HS-27A (cell line): ENCODE measurements around the gene SPPL2B.
A peak's percentile ranks its signal among the peaks of the same experiment; 100 is the strongest.

ENCODE experiments used
- DNase-seq: peaks from one replicate; pipeline ENCODE4 v3.0.0-alpha.2; 2012; ENCODE audit warnings: low read depth, missing footprints

SPPL2B gene

DNA sequence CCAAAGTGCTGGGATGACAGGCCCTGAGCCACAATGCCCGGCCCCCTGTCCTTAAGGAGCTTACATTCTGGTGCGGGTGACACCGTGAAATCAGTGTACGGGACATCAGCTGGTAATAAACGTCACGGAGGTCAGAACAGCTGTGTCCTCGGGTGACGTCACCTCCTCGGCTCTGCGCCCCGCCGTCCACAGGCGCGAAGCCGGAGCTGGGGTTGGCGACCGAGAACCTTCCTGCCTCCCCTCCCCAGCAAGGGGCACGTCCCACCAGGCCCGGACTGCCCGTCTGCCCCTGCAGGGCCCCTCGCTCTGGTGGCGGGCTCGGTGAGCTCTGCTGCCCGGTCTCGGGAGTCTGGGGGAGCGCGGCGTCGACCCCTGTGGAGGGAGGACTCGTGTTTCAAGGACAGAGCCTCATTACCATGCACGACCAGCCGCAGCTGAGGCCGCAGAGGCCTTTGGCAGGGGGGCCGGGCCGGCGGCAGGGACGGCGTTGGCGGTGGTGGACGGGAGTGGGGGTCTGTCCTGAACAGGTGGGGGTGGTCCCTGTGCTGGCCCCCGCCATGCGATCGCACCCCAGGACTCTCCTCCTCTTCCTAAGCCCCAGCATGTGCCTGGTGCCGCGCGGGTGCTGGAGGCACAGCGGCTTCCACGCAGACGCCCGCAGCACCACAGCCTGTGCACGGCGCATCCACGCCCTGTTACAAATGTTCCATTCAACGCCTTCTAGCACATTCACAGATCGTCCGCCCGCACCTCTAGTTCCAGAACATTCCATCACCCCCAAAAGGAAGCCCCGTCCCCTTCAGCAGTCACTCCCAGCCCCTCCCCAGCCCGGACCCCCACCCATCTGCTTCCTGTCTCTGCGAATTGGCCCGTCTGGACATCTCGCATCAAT lies 25.9 kb upstream of the SPPL2B start:
- DNase-seq: no peak

DNA sequence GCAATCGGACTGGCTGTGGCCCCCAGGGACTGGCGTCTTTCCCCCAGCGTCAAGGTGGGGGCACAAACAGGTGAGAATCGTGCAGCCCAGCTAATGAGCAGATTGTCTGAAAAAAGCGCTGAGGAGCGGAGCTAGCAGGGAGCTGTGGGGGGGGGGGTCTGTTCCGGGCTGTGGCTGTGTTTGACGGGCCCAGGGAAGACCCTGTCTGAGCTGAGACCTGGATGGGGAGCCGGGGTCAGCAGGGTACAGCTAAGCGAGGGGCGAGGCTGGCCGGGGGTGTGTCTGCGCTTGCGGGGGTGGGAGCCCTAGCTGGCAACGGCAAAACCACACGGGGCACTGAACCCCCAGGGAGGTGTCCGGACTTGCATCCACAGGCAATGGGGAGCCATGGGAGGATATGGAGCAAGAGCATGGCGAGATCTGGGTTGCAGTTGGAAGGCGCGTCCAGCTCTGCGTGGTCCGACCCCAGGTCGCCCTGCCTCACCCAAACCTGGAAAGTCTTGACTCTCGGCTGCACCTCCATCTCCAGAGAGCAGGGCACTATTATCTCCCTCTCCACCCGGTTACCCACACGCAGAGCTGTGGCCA lies 25.2 kb upstream of the SPPL2B start:
- DNase-seq: no peak

DNA sequence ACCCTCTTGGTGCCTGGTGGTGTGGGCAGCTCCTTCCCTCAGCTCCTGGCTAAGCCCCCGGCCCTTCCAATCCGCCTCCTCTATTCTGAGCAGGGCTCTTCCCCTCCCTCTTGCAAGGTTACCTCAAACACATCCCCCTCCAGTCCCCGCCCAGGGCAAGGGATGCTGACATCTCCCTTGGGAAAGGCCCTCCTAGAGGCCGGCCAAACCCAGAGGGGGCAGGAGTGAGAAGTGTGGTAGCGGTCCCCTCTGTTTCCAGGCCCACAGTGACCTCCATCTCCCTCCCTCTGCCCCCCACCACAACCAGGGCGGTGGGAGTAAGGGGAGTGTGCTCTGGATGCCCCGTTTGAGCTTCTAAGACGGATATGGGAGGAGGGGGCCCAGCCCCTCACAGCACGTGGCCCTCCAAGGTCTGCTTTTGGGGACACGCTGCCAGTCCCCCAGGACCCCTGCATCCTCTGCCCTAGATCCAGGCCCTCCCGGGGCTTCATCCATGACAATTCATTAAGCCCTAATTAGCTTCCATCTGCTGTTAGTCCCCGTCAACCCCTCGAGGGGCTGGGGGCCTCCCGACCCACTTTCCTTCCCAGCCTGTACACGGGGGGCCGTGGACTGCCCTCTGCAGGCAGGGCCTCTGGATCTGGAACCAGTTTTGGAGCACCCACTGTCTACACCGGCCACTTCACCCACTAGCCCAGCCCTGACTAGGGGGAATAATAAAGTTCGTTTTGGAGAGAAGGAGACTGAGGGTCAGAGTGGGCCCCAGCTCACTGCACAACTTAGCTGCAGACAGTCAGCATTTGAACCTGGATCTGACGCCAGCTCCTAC lies 22.8 kb upstream of the SPPL2B start:
- no peak for DNase-seq

DNA sequence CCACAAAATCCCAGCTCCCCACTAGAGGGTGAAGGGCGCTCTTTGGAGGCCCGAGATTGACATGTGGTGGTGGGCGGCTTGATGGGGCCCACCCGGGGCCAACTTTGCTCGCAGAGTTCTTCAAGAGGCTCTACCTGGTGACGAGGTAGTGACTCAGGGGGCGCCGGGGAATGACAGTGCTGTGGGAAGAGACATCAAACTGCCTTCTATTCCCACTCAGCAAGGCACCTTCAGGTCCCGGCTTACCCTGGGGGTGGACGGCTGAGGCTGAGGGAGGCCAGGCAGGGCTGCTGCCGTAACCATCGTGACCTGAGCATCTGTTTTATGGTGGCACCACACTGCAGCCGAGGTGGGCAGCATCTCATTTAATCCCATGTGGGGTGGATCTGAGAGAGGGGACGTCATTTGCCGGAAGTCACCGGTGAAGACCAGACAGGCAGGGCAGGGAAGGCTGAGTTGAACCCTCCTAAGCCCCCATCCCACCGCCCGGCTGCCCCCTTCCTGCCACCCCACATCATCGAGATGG lies 22.1 kb upstream of the SPPL2B start:
- DNase-seq: no peak

DNA sequence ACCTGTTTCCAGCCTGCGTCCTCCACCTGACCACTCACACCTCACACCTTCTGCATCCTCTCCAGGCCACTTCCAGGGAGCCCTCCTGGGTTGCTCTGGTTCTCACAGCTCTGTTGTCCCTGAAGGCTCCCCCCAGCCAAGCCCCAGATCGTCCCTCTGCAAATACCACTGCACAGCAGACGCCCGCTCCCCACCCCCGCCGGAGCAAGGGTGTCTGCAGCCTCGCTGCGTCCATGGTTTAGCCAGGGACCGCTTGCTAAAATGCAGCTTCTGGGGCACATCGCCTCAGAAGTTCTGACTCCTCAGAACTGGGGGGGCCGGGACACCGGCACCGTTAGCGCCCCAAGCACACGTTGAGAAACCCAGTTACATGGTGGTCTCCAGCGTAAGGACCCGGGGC lies 21.5 kb upstream of the SPPL2B start:
- DNase-seq: no peak

DNA sequence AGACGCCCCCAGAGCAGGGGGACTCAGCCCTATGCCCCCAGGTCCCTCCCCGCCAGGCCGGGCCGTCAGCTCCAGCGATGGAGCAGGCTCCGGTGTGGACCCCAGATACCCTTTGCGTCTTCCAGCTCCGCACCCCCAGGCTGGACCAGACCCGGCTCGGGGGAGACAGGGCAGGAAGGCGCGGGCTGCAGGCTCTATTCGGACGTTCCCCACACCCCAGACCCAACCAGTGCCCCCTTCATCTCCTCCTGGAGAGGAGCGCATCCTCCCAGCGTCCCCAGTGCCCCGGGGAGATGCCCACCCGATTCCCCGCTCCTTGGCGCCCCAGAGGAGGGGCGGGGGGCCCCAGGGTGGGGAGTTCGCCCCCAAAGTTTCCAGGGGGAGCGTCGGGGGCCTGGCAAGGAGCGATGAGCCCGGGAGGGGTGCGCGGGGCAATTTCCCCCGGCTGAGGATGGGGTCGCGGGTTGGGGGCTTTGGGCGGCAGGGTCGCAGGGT lies 20.9 kb upstream of the SPPL2B start:
- no peak for DNase-seq

DNA sequence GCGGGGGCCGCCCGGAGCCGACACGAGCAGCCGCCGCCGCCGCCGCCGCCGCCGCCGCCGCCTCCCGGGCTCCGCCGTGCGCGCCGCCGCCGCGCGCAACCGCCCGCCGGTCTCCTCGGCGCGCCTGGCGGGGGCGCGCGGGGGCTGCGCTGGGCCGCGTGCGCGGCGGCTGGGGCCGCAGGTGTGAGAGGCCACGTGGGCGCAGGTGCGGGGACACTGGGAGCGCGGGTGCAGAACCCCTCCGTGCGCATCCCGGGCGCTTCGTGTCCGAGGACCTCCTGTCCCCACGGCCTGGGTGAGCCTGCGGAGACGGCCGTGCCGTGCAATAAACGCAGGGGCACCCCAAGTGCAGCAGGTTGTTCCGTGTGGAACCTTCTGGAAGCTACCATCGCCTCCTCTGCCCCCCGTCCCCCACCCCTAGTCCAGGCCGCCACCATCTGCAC lies 20.3 kb upstream of the SPPL2B start, which contains the start of gene LINGO3:
Gene LINGO3 (minus strand): TSS at position 41 of the 443 bp plus-strand sequence. CDS start 16,378 bp downstream, outside the sequence.
- DNase-seq: no peak

DNA sequence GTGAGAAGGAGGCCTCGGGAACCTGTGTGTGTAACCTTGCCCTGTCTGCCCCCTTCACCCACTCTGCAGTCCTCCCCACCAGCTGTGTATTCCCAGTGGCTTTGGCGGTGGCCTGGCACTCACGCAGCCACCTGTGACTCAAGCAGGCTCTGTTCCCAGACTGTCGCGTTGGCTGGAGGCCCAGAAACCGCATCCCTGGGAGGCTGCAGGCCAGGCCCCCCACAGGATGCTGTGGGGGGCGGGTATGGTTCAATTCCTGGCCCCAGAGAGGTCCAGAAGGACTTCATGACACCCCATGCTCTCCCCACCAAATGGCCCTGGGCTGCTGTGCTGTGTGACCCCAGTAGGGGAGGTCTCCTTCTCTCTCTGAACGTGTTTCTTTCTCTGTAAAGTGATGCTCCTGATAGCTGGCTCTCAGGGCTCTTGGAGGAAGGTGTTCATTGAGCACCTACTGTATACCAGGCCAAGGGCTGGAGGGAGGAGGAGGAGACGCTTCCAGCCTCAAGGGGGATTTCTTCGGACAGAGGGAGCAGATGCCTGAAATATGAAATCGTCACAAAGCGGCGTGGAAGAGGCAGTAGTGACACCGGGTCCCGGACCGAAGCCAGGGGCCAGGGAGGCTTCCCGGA lies 18.6 kb upstream of the SPPL2B start:
- peak; percentile 7 for DNase-seq

DNA sequence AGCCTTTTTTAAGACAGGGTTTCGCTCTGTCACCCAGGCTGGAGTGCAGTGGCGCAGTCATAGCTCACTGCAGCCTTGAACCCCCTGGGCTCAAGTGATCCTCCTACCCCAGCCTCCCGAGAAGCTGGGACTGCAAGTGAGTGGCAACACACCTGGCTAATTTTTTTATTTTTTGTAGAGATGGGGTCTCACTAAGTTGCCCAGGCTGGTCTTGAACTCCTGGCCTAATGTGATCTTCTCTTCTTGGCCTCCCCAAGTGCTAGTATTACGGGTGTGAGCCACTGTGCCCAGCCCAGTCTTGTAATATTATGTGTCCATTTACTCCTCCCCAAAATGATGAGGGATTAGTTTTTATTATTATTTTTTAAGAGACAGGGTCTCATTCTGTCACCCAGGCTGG lies 17.4 kb upstream of the SPPL2B start:
- DNase-seq: no peak

DNA sequence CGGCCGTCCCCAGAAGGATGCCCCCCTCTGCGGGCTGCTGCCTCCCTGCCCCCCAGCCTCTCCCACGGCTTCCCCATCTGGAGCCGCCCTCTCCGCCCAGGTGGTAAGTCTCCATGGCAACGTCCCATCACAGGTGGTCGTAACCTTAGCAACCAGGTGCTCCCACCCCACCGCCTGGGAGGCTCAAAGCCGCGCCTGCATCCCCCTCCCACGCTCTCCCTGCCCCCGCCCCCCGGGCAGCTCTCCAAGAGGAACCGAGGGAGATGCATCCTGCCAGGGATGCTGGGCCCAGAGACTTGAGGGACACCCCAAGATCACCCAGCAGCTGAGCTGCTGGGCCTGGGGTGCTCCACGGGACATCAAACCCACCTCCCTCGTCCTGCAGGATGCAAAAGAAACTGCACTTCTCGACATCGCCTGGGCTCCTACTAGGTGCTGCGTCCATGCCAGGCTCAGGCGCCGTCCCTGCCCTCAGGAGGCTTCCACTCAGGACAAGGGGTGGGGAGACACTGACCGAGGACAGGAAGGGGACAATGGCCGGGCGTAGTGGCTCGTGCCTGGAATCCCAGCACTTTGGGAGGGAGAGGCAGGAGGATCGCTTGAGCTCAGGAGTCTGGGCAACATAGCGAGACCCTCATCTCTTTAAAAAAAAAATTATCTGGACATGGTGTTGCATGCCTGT lies 15.5 kb upstream of the SPPL2B start:
- no peak for DNase-seq

DNA sequence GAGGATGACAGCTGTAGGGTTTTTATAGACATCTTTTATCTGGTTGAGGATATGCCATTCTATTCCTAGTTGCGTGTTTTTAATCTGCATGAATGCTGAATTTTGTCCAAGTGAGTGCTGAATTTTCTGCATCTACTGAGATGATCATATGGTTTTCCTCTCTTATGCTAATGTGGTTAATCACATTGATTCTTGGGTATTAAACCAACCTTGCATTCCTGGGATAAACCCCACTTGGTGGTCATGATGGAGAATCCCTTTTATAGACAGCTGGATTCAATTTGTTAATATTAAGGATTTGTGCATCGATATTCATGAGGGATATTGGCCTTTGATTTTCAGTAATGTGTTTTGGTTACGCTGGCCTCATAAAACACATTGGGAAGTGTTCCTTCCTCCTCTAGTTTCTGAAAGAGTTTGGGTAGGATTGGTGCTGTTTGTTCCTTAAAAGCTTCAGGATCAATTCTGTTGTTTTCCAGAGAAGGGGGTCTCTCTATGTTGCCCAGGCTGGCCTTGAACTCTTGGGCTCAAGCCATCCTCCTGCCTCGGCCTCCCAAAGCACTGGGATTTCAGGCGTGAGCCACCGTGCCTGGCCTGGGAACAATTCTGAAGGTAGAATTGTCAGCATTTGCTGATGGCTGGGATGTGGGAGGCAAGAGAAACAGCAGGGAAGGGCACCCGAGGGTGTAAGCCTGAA lies 13.2 kb upstream of the SPPL2B start:
- DNase-seq: no peak

DNA sequence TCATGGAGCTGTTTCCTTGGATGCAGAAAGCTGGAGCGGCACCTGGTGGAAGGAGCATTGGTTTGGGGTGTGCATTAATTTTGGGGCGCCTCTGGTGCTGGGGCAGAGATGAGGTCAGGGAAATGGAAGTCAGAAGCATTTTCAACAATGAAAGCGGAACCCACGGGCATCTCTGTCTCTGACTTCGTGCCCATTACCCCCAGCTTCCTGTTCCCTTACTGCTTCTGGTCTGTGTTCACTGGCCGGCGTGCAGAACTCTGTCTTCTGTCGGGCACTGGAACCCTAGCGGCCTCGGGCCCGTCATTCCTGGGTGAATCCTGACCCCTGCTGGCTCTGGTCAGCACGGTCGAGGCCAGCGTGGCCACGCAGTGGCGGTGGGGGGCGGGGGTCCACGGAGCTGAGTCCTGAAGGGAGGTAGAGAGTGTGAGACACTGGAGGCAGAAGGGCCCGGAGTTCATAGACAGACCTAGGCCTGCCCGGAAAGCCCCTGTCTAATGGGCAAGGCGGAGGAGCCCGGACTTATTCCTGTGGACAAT lies 12.6 kb upstream of the SPPL2B start:
- DNase-seq: no peak

DNA sequence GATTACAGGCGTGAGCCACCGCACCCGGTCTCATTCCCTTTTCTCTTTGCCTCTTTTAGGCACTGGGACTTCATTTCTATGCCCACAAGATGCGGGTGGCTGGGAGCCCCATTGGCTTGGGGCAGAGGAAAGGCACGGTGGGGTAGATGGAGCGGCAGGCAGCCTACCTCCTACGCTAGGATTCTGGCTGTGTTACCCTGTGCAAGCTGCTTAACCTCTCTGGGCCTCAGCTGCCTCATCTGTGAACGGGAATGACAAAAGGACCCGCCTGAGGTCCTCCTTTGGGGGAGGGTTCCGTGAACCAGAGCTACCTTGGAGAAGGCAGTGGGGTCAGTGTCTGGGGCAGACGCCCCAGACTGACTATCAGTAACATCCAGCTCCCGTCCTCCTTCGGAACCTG lies 11.2 kb upstream of the SPPL2B start:
- no peak for DNase-seq

DNA sequence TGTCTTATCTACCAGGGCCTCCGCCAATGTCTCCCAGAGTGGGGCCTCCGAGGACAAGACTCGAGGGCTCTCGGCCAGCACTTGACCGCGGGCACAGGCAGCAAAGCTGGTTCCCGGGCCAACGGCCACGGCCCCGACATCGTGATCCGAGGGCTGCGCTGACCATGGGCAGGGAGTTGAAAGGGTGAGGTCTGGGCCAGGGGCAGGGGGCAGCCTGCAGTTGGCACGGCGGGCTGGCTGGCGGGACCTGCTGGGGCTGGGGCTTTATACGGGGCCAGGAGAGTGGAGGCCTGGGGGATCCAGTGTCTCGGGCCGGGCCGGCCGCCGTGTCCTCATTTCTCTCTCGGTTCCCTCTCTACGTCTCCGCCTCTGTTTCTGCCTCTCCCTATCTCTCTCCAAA lies 10.7 kb upstream of the SPPL2B start:
- DNase-seq: no peak

DNA sequence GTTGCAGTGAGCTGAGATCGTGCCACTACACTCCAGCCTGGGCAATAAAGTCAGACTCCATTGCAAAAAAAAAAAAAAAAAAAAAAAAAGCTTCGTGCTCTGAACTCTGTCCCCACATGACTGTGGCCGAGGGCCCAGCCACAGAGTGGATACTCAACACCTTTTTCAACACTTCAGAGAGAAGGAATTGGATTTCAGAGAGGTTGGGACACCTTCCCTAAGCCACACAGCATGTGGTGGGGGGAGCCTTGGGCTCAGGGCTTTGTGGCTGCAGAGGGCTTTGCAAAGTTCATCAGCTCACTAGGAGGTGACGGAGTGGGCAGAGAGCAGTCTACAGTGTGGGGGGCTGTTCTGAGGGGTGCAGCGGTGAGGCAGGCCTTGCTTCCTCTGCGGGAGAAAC lies 9.6 kb upstream of the SPPL2B start:
- no peak for DNase-seq

DNA sequence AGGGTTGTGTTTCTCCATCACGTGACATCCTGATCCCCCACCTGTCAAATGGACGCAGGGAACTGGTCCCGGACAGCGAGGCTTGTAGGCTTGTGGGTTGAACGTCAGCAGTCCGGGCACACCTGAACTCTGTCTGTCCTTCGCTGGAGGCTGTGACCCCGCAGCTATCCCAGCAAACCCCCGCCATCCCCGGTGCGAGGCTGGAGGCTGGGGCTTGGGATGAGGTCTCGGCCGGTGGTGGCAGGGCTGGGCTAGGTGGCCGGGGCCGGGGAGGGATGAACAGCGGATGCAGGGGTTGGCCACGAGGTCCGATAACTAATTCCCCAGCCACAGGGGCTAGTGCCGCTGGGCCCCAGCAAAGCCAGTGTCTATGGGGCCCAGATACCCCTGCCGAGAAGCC lies 8.9 kb upstream of the SPPL2B start:
- no peak for DNase-seq

DNA sequence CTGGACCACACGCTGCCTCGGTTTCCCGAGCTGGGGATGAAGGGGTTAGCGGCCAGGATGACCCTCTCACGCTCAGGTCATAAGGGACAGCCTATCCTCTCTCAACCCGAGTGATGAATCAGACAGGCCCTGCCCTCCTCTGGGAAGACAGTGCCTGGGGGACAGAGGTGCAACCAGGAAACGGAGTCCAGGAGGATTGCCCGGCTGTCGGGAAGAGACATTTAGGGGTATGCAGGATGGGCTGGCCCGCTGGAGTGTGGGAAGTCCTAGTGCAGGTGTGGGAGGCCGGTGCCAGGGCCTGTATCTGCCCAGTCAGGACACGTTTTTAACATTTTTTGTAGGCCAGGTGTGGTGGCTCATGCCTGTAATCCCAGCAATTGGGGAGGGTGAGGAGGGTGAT lies 8.4 kb upstream of the SPPL2B start:
- no peak for DNase-seq

DNA sequence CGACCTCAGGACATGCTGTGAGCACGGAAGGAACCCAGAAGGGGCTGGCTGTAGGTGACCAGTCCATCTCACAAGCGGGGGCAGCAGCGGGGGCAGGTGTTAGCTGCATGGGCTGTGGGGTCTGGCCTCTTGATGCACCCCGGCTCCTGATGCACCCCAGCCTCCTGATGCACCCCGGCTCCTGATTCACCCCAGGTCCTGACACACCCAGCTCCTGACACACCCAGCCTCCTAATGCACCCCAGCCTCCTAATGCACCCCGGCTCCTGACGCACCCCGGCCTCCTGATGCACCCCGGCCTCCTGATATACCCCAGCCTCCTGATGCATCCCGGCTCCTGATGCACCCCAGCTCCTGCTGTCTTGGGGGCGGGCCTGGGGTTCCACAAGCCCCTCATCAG lies 7.5 kb upstream of the SPPL2B start:
- DNase-seq: no peak

DNA sequence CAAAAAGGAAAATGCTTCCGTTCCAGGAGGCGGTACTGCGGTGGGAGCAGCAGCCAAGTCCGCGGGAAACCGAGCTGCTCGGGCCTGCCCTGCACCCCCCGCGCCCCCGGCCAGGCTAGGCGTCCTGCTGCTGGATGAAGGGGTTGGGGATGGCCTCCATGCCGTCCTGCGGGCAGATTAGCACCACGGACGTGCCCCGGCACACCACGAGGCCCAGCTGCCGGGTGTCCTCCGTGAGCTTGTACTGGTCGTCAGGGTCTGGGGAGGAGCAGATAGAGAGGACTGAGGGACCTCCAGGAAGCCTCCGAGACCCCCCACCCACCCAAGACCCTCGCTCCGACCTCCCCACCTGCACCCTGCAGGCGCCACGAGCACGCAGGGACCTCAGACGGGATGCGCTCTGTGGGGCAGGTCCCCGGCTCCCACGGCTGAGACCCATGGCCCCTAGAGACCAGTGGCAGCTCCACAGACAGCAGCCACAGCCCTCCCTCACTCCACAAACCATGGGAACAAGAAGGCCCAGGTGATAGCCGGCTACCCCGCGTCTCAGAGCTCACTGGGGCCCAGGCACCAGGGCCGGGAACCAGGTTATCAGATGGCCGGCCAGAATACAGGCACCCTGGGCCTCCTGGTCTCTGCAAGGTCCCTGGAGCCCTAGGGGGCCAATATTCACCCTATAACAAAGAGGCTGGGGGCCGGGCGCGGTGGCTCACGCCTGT lies 6.8 kb upstream of the SPPL2B start:
- no peak for DNase-seq

DNA sequence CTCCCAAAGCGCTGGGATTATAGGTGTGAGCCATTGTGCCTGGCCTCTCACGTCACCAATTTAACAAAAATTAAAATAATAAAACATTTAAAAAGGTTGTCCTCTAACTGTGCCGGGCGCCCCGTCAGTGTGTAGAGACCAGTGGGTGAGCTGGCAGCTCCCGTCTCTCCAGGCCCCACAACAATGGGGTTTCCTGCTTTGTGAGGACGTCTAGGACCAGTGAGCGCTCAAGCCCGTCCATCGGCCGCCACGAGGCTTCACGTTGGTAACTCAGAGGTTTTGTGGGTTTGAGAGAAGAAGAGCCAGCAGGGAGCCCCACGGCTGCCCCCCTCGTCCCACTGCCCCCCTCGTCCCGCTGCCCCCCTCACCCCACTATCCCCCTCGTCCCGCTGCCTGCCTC lies 4.8 kb upstream of the SPPL2B start:
- DNase-seq: no peak
